B cell (primary cell): ENCODE results near the gene IGSF8. TPM values are rescaled to one million over a fixed set of nuclear protein-coding genes. Genes with fewer than 3 reads are reported as not detected.

ENCODE experiments used
- ATAC-seq: fragments of 200-7000 bp; cut with Tn5 transposase; one replicate; pipeline ENCODE4 v1.10.0; 2021; ENCODE audit warnings: low read depth, mild to moderate bottlenecking, moderate number of reproducible peaks, moderate library complexity
- CTCF ChIA-PET: fragments of 350-600 bp; sonication (Branson Sonifier 250); formaldehyde crosslinking; loops from one replicate; lab custom pipeline; 2021; ENCODE audit warnings: antibody characterized with exemption, inconsistent platforms; lab: Charles Lee
- POLR2A ChIA-PET: fragments of 350-600 bp; sonication (Branson Sonifier 250); formaldehyde crosslinking; loops from one replicate; lab custom pipeline; 2021; ENCODE audit warnings: antibody characterized with exemption; lab: Charles Lee
- DNase-seq: peaks from one replicate; pipeline ENCODE4 v3.0.0; 2013
- H2AFZ ChIP-seq: 2 replicates; pipeline ENCODE4 v1.6.1; 2012; ENCODE audit warnings: mild to moderate bottlenecking, low read depth, low read length; ENCODE audit not compliant: insufficient read depth, poor library complexity, severe bottlenecking
- H3K27ac ChIP-seq, 2 donors: 1 replicate in 1 of 2; 2 replicates in 1 of 2; pipeline ENCODE4 v1.5.1; 2012 to 2013; ENCODE audit warnings: low read length in 2 of 2, mild to moderate bottlenecking in 2 of 2, moderate library complexity in 1 of 2
- H3K27me3 ChIP-seq, 4 experiments: fragments of 200-600 bp in 1 of 4; sonication (generic) in 1 of 4; replicated peaks in 1 of 4; 1 replicate in 2 of 4; 2 replicates in 2 of 4; pipeline versions ENCODE4 v1.6.1 to v1.7.0; 2013 to 2016; ENCODE audit warnings: low read length in 3 of 4, mild to moderate bottlenecking in 2 of 4, mixed read lengths in 1 of 4, moderate library complexity in 1 of 4; ENCODE audit not compliant: insufficient read depth in 4 of 4, control insufficient read depth in 3 of 4; ENCODE audit errors: control extremely low read depth in 1 of 4
- H3K36me3 ChIP-seq, 2 experiments: replicated peaks in 1 of 2; 1 replicate in 1 of 2; 2 replicates in 1 of 2; pipeline versions ENCODE4 v1.6.1 to v1.7.1; 2013; ENCODE audit warnings: low read length in 1 of 2; ENCODE audit not compliant: insufficient read depth in 2 of 2, control insufficient read depth in 1 of 2; ENCODE audit errors: control extremely low read depth in 1 of 2, extremely low read depth in 1 of 2
- H3K4me1 ChIP-seq, 2 donors: fragments of 200-600 bp in 1 of 2; sonication (generic) in 1 of 2; 1 replicate in 1 of 2; 2 replicates in 1 of 2; pipeline versions ENCODE4 v1.5.1 to v1.6.1; 2013 to 2017; ENCODE audit warnings: low read length in 2 of 2; ENCODE audit not compliant: control insufficient read depth in 2 of 2, insufficient read depth in 2 of 2
- H3K4me2 ChIP-seq: replicated peaks from 2 replicates; pipeline ENCODE3; 2012; ENCODE audit warnings: mild to moderate bottlenecking, low read depth, low read length; ENCODE audit not compliant: poor library complexity, severe bottlenecking
- H3K4me3 ChIP-seq, 5 experiments: fragments of 200-600 bp in 1 of 5; sonication (generic) in 1 of 5; 1 replicate in 3 of 5; 2 replicates in 2 of 5; pipeline versions ENCODE4 v1.5.1 to v1.7.0; 2011 to 2016; ENCODE audit warnings: low read length in 4 of 5, mild to moderate bottlenecking in 4 of 5, low read depth in 2 of 5, control low read depth in 1 of 5, moderate library complexity in 1 of 5; ENCODE audit not compliant: insufficient read depth in 1 of 5; ENCODE audit errors: control extremely low read depth in 1 of 5, extremely low read depth in 1 of 5
- H3K79me2 ChIP-seq: fragments of 200-600 bp; sonication (generic); one replicate; pipeline ENCODE4 v1.6.0; 2016; ENCODE audit warnings: low read length; ENCODE audit not compliant: control insufficient read depth, insufficient read depth
- H3K9ac ChIP-seq: fragments of 200-600 bp; sonication (generic); 2 replicates; pipeline ENCODE4 v1.6.1; 2017; ENCODE audit warnings: mild to moderate bottlenecking, low read length, moderate library complexity
- H3K9me3 ChIP-seq, 3 donors: one replicate each; pipeline versions ENCODE4 v1.6.1 to v1.7.1; 2013; ENCODE audit warnings: low read length in 2 of 3; ENCODE audit not compliant: control insufficient read depth in 2 of 3, insufficient read depth in 1 of 3; ENCODE audit errors: control extremely low read depth in 1 of 3
- H4K20me1 ChIP-seq: 2 replicates; pipeline ENCODE4 v1.6.0; 2012; ENCODE audit warnings: mild to moderate bottlenecking, low read length; ENCODE audit not compliant: insufficient read depth, control insufficient read depth, poor library complexity, severe bottlenecking
- H3K27ac Mint-ChIP-seq: one replicate; pipeline ENCODE4 v1.8.0; 2021; ENCODE audit warnings: mixed read lengths
- H3K27me3 Mint-ChIP-seq: one replicate; pipeline ENCODE4 v1.8.0; 2021; ENCODE audit warnings: mixed read lengths
- H3K4me1 Mint-ChIP-seq: one replicate; pipeline ENCODE4 v1.8.0; 2021; ENCODE audit warnings: mixed read lengths
- H3K4me3 Mint-ChIP-seq: one replicate; pipeline ENCODE4 v1.8.0; 2021; ENCODE audit warnings: mixed read lengths
- H3K9me3 Mint-ChIP-seq: one replicate; pipeline ENCODE4 v1.8.0; 2022; ENCODE audit warnings: mixed read lengths; ENCODE audit not compliant: insufficient read depth
- CTCF ChIP-seq: fragments of 200-600 bp; IDR thresholded peaks from one replicate; pipeline ENCODE4 v1.8.0; 2022; ENCODE audit warnings: antibody characterized with exemption, mild to moderate bottlenecking
- EZH2 ChIP-seq: IDR thresholded peaks from 2 replicates; pipeline ENCODE4 v1.6.1; 2012; ENCODE audit warnings: borderline replicate concordance, low read depth, mild to moderate bottlenecking, moderate library complexity, low read length; ENCODE audit not compliant: insufficient read depth, poor library complexity, severe bottlenecking
- WGBS: methylation state at CpG from one replicate; pipeline ENCODE4 v1.1.5; 2013; ENCODE audit warnings: missing lambda C conversion rate; ENCODE audit not compliant: insufficient coverage; 5-methylcytosine and 5-hydroxymethylcytosine counted together
- intact Hi-C: fragments of 100-400 bp; cut with micrococcal nuclease; formaldehyde crosslinking; loops from one replicate; pipeline ENCODE4 v1.10.0; 2022
- polyA plus RNA-seq: library from polyadenylated mRNA; depleted of rRNA; stranded (reverse); fragments of >200 nt; gene quantifications from 2 replicates; pipeline ENCODE4 v1.2.3, GENCODE V29; 2012
- total RNA-seq, 2 donors: library from RNA; stranded (reverse); fragments of 120-200 nt in 1 of 2; gene quantifications; 1 replicate in 1 of 2; 2 replicates in 1 of 2; pipeline versions ENCODE4 v1.2.3 to v1.2.4, GENCODE V29; 2013 to 2022

IGSF8 gene
- total and polyA plus RNA-seq, 2 donors (not counting 1 experiment from before 2014, with no cell fraction given): 37.2 to 56.0 TPM

- DNase-seq (no peak), ATAC-seq (no peak)
- Histone ChIP-seq H4K20me1 (no peaks in the 10 kb centered on the region), H3K27ac (no peak overlapping the region), H3K9me3 (no peaks in the 10 kb centered on the region), H3K4me2 (no peak overlapping the region), H3K4me3 (no peak overlapping the region), H3K4me1 (no peaks in the 10 kb centered on the region), H3K79me2 (no peaks in the 10 kb centered on the region), H3K27me3 (no peaks in the 10 kb centered on the region), H3K9ac (no peak overlapping the region), H3K36me3 (no peaks in the 10 kb centered on the region), H2AFZ (no peak overlapping the region)
- H3K27ac Mint-ChIP-seq: no peak overlapping the region
- no peaks in the 10 kb centered on the region for H3K4me1 Mint-ChIP-seq
- ChIA-PET CTCF (interaction anchor here (0.9 kb wide), 1 partner anchor 62 kb away, joined by 3 read pairs; no protein-coding TSS in a partner anchor), POLR2A (interaction anchor here (0.7 kb wide), 1 partner anchor 229 kb away, joined by 4 read pairs; no protein-coding TSS in a partner anchor)
- intact Hi-C loops: no loop called here
- no CpG with 5 or more reads among the region's 3 CpGs for WGBS
- H3K4me3 Mint-ChIP-seq: no peak overlapping the region
- H3K9me3 Mint-ChIP-seq: no peaks in the 10 kb centered on the region
- TF ChIP-seq EZH2 (no peak), CTCF (no peak)
- H3K27me3 Mint-ChIP-seq: peaks cover 25% of the 10 kb centered on the region
Measured at GRCh38 chr1:160148121-160148520, 49.7 kb upstream of the IGSF8 start.

- DNase-seq (no peak), ATAC-seq (no peak)
- Histone ChIP-seq H4K20me1 (no peaks in the 10 kb centered on the region), H3K4me2 (no peak overlapping the region), H3K27me3 (peaks cover 0 to 12% (median 3%) of the 10 kb centered on the region in 4 experiments), H3K9me3 (no peaks in the 10 kb centered on the region), H3K79me2 (no peaks in the 10 kb centered on the region), H2AFZ (no peak overlapping the region), H3K27ac (no peak overlapping the region), H3K36me3 (no peaks in the 10 kb centered on the region), H3K9ac (no peak overlapping the region), H3K4me1 (no peaks in the 10 kb centered on the region), H3K4me3 (no peak overlapping the region)
- ChIA-PET CTCF (no interaction called here), POLR2A (interaction anchor here (0.7 kb wide), 1 partner anchor 140 kb away, joined by 4 read pairs; no protein-coding TSS in a partner anchor)
- Mint-ChIP-seq H3K27ac (no peak overlapping the region), H3K4me1 (no peaks in the 10 kb centered on the region), H3K4me3 (no peak overlapping the region), H3K27me3 (peaks cover 27% of the 10 kb centered on the region), H3K9me3 (no peaks in the 10 kb centered on the region)
- no peak for TF ChIP-seq CTCF
- TF ChIP-seq EZH2: no peak
- WGBS: 96% methylated on average over 12 of the region's 14 CpGs
- intact Hi-C loops: no loop called here
Measured at GRCh38 chr1:160146107-160146506, 47.7 kb upstream of the IGSF8 start.
